HG03175 (cell line): ENCODE measurements around the gene PSAPL1.
"Not testable (repeated sequence)": the region's sequence is repeated elsewhere in the genome, so short reads cannot be mapped to it uniquely, and the experiment has no call there.

Experiments
- ATAC-seq: cut with Tn5 transposase; IDR thresholded peaks from one replicate; pipeline ENCODE4 v1.9.1; 2021; ENCODE audit warnings: mild to moderate bottlenecking, moderate library complexity; ENCODE audit not compliant: unreplicated experiment

PSAPL1 gene

DNA sequence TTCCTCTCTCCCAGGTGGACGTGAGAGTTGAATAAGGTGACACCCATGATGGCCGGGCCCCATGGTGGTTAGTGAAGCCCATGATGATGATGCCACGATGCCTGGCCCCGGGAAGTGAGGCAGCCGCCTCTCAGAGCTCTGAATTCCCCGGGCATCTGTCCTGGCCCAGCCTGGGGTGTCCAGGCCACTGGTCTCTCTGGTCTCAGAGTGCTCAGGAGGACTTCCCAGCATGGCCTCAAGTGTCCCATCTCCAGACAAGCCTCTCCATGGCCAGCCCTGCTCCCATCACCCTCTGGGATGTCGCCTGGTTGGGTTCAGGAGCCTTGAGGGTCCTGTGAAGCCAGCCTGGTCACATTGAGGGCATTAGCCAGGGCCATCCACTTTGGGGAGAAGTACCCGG is 24.7 kb upstream of the PSAPL1 start:
- no peak for ATAC-seq

DNA sequence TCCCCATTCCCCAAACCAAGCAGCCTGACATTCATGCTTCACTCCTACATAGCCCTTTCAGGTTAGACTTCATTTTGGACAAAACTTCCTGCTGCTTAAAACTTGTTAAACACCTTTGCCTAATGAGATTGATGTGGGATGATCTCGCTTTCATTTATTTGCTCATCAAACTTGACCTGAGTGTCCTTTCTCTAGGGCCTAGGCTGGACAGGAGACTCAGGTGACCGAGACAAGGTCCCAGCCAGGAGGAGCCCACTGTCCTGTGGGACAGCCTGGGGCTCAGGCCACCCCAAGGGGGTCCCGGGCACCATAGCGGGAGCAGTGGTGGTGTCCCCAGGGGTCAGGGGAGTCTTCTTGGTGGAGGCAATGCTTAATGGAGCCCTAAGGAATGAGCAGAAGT is 23.7 kb upstream of the PSAPL1 start:
- ATAC-seq = no peak

DNA sequence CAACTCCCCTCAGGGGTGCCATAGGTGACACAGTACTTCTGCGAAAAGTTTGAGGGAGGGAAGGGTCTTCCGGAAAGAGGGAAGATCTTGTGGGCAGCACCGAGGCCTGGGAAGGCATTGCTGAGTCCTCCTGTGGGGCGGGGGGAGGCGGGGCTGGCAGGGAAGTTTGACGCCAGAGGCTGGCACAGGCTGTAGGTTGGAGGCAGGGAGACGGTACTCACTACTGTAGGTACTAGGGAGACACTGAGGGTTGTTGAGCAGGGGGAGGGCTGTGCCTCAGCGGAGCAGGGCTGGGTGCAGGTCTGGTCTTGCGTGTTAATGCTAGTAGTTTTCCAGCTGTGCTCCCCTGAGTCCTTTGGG is 23.3 kb upstream of the PSAPL1 start:
- ATAC-seq = no peak

DNA sequence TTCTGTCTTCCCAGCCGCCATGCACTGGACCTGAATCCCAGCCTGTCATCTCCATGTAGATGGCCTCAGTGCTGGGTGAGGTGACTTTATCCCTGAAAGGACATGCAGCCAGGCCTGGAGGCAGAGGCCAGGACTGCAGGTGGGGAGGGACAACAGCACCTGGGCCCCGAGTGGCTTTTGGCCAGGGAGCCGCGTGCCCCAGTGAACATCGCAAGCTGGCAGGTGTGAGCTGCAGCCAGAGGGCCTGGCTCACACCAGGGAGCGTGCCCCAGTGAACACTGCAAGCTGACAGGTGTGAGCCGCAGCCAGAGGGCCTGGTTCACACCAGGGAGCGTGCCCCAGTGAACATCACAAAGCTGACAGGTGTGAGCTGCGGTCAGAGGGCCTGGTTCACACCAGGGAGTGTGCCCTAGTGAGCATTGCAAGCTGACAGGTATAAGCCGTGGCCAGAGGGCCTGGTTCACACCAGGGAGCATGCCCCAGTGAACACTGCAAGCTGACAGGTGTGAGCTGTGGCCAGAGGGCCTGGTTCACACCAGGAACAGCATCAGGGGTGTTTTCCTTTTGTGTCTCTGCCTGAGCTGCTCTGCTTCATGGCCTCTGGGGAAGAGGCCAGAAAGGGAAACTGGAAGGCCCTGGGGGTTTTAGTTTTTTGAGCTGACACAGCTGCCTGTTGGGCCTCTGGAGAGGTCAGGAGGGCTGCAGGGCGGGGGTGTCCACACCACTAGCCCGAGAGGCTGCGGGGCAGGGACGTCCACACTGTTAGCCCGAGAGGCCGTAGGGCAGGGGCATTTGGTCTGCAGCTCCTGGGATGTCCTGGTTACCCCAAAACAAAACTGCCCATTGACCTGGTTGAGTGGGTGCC is 22.7 kb upstream of the PSAPL1 start:
- ATAC-seq = no peak

DNA sequence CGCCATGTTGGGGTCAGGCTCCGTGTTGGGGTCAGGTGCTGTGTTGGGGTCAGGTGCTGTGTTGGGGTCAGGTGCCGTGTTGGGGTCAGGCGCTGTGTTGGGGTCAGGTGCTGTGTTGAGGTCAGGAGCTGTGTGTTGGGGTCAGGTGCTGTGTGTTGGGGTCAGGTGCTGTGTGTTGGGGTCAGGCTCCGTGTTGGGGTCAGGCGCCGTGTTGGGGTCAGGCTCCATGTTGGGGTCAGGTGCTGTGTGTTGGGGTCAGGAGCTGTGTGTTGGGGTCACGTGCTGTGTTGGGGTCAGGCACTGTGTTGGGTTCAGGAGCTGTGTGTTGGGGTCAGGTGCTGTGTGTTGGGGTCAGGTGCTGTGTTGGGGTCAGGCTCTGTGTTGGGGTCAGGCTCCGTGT is 18.1 kb upstream of the PSAPL1 start:
- not testable (repeated sequence) for ATAC-seq

DNA sequence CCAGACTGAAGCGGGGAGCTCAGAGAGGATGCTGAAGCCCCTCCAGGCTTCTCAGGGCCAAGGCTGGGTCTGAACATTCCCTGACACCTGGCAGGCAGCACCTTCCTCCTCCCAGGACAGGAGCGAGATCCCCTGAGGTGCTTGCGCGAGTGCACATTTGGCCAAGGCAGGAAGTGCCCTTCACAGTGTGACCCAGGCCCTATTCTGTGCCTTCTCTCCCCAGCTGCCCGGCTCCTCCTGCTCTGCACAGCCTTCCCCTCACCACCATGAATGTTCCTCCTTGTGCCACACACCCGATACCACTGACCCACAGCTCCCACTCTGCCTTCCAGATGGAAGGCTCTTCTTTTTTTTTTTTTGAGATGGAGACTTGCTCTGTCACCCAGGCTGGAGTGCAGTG is 17.1 kb upstream of the PSAPL1 start:
- no peak for ATAC-seq

DNA sequence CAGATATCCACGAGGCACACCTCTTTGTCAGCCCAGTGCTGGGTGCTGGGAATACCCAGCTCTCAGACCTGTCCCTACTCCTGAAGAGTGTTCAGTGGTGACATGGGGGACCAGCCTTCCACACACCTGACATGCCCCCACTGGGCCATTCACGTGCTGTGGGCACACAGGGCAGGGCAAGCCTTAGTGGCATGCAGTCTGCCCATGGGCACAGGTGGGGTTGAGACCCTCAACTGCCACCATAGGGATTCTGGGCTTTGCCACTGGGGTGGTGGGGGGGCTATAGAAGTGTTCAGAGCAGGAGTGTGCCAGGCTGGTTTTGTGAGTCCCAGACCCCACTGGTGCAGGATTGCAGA is 16.7 kb upstream of the PSAPL1 start:
- ATAC-seq = no peak

DNA sequence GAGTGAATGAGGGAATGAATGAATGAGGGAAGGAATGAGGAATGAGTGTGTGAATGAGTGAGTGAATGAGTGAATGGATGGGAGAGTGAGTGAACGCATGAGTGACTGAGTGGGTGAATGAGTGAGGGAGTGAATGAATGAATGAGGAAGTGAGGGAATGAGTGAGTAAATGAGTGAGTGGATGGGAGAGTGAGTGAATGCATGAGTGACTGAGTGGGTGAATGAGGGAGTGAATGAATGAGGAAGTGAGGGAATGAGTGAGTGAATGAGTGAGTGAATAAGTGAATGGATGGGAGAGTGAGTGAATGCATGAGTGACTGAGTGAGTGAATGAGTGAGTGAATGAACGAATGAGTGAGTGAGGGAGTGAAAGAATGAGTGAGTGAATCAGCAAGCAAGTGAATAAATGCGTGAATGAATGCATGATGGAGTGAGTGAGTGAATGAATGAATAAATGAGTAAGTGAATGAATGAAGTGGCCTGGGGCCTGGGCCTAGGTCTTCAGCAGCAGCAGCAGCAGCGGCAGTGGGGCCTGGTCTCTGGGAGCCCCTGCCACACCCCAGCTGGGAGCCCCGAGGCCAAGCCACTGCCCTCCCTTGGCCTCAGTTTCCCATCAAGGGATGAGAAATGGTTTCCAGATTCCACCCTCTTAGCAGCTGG is 16.2 kb upstream of the PSAPL1 start:
- no peak for ATAC-seq

DNA sequence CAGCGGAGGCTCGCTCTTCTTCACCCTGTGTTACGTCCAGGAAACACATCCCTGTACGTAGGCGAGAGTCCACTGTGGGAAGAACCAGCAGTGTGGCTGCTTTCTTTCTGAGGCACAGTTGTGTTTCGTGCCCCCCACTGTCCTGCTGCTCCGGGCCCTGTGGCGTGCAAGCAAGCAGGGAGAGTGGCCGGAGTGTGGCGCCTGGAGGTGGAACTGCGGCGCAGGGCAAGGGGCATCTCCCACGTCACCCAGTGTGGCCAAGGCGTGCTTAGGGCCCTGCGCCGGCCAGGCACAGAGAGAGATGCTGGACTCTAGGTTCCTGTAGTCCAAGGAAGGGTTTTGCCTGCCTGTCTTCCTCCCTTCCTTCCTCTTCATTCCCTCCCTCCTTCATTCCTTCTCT is 13.3 kb upstream of the PSAPL1 start:
- no peak for ATAC-seq

DNA sequence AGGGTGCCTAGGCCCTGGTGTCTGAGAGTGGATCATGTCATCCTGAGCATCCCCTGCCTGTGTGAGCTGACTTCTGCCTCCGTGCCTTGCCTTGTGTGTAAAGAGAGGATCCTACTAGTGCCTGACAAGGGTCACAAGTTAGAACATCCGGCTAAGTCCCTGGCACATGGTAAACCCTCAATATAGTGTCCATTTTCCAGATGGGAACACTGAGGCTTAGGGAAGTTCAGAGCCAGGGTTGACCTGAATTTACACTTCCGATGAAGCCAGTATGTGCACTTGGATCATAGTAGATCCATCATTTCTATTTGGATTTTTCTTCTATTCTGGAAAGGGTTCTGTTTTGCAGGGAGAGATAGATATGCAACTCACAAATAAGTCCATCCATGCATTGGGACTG is 12.5 kb upstream of the PSAPL1 start:
- ATAC-seq = no peak

DNA sequence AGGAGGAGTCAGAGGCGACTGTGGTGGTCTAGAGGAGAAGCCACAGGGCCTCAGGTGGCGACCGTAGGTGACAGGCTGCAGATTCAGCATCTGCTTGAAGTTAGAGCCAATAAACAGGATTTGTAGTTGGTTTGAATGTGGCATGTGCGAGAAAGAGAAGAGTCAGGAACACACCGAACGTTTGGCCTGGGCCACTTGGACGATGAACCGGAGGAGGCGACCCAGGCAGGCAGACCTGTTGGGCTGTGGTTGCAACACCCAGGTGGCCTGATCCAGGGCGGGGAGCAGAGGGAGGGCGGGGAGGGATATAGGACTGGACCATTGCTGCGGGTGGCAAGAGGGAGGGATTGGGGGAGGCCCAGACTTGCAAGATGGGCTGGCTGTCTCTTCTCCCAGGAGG is 10.0 kb upstream of the PSAPL1 start:
- ATAC-seq = no peak

DNA sequence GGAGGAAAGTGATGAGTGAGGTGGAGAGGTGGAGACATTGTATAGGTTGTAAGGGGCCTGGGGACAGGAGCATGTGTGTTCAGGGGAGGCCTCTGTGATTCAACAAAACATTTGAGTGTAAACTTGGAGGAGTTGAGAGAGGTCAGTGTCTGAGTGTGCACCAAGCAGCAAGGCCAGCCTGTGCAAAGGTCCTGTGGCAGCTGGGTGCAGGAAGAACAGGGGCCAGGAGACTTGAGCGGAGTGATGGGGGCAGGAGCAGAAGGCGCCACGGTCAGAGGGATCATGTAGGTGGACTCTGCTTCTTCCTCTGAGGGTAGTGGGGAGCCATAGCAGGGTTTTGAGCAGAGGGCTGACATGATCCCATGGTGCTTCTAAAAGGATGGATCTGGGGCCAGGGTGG is 9.6 kb upstream of the PSAPL1 start:
- ATAC-seq = no peak

DNA sequence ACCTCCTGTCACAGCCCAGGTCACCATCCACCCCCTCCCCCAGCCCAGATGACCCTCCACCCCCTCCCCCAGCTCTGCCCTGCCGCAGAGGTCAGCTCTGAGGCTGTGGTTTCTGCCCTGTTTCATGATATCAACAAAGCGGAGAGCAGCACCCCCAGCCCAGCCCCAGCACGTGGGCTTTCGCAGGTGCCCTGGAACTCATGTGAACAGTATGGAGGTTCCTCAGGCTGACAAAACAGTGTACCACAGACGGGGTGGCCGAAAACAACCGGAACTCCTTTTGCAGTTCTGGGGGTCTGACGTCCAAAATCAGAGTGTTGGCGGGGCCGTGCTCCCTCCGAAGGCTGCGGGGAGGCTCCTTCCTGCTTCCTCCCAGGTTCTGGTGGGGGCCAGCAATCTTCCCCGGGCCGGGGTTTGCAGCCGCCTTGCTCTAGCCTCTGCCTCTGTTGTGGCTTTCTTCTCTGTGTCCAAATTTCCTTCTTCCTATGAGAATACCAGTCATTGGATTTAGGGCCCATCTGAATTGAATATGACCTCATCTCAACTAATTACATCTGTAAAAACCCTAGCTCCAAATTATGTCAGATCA is 7.9 kb upstream of the PSAPL1 start:
- ATAC-seq = no peak

DNA sequence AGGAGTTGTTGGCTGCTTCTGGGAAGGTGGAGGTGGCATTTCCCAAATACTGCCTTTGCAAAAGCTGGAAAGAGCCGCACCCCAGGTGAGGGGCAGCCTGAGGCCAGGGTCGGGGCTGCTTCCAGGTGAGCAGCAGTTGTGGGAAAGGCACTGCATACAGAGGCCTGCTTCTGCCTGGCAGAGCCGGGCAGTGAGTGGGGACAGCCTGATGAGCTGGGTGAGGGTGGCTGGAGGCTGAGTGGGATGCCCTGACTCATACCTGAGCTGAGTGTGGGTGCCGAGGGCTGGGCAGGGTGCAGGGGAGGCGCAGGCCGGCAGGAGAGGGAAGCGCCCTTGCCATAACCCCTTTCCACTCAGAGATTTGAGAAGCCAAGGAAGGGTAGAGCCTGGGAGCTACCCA is 6.5 kb upstream of the PSAPL1 start:
- ATAC-seq = no peak

DNA sequence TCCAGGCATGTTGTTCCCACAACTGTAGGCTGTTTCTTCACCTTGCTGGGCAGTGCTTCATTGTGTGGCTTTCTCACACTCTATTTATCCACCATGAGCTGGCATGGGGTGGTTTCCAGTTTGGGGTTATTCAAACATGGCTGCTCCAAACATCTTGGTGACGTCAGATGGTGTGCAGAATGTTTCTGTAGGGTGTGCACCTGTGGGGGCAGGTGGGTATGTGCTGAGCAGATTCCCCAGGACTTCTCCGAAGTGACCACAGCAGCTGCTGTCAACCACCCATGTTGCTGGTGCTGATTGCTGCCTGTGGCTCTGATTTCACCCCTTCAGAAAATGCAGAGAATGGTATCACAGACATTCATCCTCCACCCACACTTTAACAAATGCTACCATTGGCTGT is 5.0 kb upstream of the PSAPL1 start:
- ATAC-seq = no peak

DNA sequence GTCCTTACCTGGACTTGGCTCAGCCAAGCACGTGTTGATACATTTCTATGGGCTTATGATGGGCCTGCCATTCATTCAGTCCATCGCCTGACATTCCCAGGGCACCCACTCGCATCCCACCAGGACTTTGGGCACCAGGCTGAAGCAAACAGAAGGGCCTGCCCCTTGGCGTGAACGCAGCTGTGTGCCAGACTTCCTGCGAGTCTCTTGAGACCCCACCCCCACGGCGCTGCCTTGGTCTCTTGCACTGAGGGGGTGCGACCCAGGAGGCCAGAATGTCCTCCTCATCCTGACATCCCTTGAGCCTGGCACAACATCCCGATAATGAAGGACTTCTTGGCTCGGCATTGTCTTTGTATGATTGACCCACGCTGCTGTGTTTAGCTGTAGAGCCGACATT is 1.5 kb upstream of the PSAPL1 start:
- ATAC-seq = no peak

DNA sequence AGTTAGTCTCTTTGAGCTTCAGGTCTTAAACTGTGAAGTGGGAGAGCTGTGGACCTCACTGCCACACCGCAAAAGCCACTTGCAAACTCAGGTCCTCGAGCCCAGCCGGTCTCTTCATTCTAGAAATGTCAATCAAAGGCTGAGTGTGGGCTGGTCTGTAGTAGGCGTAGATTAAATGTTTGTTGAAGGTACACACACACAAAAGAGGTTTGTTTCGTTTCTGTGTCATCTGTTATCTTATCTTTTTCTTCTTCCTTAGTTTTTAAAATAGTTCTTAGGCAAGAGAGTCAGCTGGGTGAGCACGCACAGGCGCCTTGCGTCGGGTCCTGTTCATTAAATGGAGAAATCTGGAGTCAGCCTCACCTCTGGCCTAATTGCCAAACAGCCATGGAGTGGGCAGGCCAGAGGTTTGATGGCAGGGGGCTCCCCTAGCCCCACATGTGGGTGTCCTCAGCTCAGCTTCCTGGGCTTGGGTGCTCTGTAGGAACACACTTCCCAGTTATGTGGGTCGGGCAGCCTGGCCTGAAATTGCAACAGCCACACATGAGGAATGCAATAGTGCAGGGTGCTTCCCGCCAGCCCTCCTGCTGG is 836 bp upstream of the PSAPL1 start:
- no peak for ATAC-seq

DNA sequence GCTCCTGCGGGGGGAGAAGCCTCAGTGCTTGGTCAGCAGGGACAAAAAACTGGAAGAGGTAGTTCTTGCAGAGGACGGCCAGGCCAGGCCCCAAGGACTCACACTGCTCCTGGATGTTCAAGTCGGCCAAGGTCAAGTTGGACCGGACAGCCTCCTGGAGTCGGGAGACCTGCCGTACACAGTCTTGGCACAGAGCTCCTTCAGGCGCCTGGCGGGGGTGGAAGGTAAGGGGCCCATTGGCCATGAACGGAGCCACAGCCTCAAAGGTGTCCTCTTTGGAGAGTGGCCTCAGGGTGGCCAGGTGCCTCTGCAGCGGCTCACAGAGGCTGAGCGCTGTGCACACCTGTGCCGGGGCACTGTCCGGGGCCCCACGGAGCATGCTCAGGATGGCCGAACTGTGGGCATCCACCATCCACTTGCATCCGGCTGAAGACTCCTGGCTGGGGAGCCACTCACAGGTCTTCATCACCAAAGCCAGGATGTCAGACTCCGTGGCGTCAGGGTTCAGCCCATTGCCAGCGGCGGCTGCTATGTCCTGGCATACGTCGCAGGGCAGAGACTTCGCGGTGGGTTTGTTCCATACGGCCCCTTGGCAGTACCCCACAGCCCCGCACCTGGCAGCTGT is 477 bp downstream of the PSAPL1 start:
- ATAC-seq = no peak

DNA sequence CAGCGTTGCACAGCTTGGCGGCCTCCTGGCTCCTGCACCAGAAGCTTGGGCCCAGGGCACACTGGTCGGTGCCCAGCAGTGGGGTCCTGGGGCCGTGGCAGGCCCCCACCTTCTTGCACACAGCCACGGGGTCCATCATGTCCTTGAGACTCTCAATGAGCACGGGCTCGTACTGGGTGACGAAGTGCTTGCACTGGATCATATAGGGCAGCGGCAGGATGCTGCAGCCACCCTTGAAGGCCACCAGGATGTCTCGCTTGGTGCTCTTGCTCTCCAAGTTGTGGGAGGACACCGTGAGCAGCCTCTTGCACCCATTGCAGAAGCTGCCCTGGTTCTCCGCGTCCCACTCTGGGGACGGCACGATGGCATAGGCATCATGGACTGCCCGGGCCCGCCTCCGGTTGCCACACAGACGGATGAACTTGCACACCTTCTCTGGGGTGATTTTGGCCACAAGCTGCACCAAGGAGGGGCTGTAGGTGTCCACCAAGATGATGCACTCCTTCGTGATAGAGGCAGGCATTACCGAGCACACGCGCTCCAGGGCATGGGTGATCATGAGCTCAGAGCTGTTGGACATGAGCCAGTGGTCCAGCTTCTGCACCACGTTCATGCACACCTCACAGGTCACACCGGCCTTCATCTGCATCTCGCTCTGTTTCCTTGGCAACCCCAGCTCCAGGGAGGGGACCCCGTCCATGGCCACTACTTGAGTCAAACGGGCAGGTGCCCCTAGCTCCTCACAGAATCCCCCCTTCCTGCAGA is 1.2 kb downstream of the PSAPL1 start:
- ATAC-seq = no peak

DNA sequence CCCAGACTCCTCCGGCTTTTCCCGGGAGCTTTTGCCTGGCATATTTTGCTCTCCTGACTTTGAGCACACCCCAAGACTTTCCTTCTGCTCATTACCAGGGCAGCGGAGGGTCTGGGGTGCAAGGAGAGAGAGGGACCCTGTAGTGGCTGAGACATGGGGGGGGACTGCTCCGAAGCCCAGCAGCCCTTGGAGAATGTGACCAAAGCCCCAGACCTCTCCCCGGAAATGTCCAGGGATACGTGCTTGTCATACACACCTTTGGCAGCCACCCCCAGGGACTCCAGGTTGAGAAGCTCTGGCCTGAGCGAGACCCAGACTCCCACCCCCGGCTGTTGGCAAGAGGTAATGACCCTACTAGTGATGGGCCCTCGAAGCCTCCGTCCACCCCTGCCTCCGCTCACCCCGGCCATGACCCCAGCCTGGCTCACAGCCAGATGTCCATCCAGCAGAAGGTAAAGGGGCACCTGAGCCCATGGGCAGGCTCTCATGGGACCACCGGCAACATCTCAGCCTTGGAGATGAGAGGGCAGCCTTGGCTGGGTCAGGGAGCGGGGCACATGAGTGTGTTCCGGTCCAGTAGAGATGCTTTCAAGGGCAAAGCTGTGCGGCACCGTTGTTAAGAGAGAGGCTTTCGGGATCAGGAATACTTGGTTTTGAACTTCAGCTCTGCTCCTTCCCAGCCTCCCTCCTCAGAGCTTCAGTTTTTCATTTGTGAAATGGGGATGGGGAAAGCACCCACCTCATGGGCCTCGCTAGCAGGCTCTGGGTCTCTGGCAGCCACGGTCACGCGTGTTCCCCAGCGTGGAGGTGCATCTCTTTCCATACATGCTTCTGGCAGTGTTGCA is 2.0 kb downstream of the PSAPL1 start:
- no peak for ATAC-seq
